NCI-H1417 (cell line): ENCODE results near the gene TPP2.
A peak's percentile ranks its signal among the peaks of the same experiment; 100 is the strongest.

Experiments used
- DNase-seq, 3 experiments: peaks; one replicate each; lab custom pipeline; 2025; lab: John Stamatoyannopoulos, UW

The TPP2 gene

GRCh38 chr13:102596147-102597028, at the start of gene TPP2:
Gene TPP2, plus strand, starts transcription at chr13:102596986. Its CDS starts 53 bp downstream, at chr13:102597039.
- DNase-seq = peak; percentile 99

GRCh38 chr13:102548811-102549210, 48.0 kb upstream of the TPP2 start:
- DNase-seq = peak in 1 of 3 experiments; percentile 35

- DNase-seq = no peak
Measured at GRCh38 chr13:102550507-102550906, 46.3 kb upstream of the TPP2 start.

GRCh38 chr13:102555914-102556553, 40.8 kb upstream of the TPP2 start:
- peak; percentile 61 to 87 (median 84) for DNase-seq

GRCh38 chr13:102556806-102557205, 40.0 kb upstream of the TPP2 start:
- DNase-seq = peak in 1 of 3 experiments; percentile 49

- DNase-seq = peak in 2 of 3 experiments; percentile 43 to 89
Measured at GRCh38 chr13:102558029-102558428, 38.8 kb upstream of the TPP2 start.

- no peak for DNase-seq
Measured at GRCh38 chr13:102561933-102562332, 34.9 kb upstream of the TPP2 start.

- no peak for DNase-seq
Measured at GRCh38 chr13:102563267-102563666, 33.5 kb upstream of the TPP2 start.

GRCh38 chr13:102564564-102564963, 32.2 kb upstream of the TPP2 start:
- no peak for DNase-seq

GRCh38 chr13:102566513-102566912, 30.3 kb upstream of the TPP2 start:
- no peak for DNase-seq

GRCh38 chr13:102567857-102568256, 28.9 kb upstream of the TPP2 start:
- no peak for DNase-seq

GRCh38 chr13:102569488-102569887, 27.3 kb upstream of the TPP2 start:
- no peak for DNase-seq

- DNase-seq = peak in 1 of 3 experiments; percentile 56
Measured at GRCh38 chr13:102571075-102571474, 25.7 kb upstream of the TPP2 start.

GRCh38 chr13:102572323-102572722, 24.5 kb upstream of the TPP2 start:
- DNase-seq = no peak

- peak; percentile 45 to 90 (median 88) for DNase-seq
Measured at GRCh38 chr13:102580552-102581169, 16.1 kb upstream of the TPP2 start.

- DNase-seq = no peak
Measured at GRCh38 chr13:102582256-102582655, 14.5 kb upstream of the TPP2 start.

GRCh38 chr13:102584434-102584833, 12.4 kb upstream of the TPP2 start:
- DNase-seq = peak in 1 of 3 experiments; percentile 93

GRCh38 chr13:102586615-102587014, 10.2 kb upstream of the TPP2 start:
- DNase-seq = peak in 1 of 3 experiments; percentile 48

- DNase-seq = no peak
Measured at GRCh38 chr13:102587916-102588315, 8.9 kb upstream of the TPP2 start.

GRCh38 chr13:102589301-102589822, 7.4 kb upstream of the TPP2 start:
- DNase-seq = no peak

- peak; percentile 91 to 94 (median 94) for DNase-seq
Measured at GRCh38 chr13:102591988-102592781, 4.6 kb upstream of the TPP2 start.

GRCh38 chr13:102593466-102593865, 3.3 kb upstream of the TPP2 start:
- DNase-seq = no peak
